Activated CD4-positive, CD25-positive, alpha-beta regulatory T cell (primary cell): ENCODE results near the gene AGXT2.
"Not testable (repeated sequence)": the region's sequence is repeated elsewhere in the genome, so short reads cannot be mapped to it uniquely, and the experiment has no call there.

Source experiments
- DNase-seq, 4 experiments: peaks; one replicate each; lab custom pipeline; 2025; lab: John Stamatoyannopoulos, UW

Gene AGXT2

DNA sequence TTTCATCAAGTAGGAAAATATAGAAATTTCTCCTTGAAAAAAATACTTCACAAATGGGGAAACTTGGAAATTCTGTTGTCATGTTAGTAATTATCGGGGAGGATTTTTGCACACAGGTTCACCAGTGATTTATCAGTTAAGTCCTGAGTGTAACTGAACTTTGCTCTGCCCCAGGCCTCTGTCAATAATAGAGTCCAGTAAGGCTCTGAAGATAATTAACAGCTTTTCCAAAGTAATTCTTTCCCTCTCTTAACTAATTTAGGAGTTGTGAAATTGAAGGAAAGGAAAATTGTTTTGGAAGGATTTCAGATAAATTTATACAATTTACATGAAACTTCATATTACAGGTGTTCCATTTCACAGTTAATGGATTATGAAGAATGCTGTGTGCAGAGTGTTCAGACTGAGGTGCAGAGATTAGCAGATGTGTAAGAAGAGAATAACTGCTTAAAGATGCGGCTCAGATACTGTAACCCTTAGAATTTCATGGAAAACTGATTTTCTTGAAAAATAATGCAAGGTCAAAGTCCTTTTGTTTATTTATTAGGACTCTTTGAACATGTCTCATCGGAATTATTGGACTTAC lies 2.9 kb upstream of the AGXT2 start:
- no peak for DNase-seq

DNA sequence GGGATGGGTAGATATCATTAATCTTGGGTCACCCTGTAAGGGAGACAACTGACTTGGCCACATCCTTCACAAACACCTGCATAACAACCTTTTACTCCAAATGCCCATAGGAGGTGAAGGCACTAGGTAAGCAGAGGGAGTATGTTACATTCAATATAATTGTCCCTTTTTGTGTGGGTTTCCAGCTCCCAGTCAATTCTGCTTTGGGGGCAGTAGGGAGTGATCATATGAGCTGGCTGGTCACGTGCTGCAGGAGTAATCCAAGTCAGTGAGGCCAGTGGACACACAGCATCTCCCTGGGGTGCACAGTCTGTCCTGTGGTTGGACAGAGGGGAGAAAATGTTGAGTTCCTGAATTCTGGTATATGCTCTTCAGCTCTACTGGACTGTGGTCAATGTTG lies 1.2 kb upstream of the AGXT2 start:
- no peak for DNase-seq

DNA sequence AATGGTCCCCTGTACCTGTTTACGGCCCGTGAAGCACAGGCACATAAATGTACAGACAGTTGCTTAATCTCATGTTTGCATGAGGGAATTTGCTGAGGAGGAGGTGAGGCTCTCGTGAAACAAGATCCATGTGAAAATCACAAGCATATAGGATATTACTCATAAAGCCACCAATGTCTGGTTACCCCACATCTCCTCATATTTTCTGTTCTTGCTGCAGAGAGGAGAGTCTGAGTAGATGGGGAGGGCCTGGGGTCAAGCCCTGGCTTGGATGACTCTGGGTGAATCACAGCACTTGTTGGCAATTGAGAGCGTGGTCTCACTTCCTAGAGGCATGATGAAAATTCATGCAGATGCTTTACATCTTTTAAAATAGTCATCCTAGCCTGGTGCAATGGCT lies 975 bp downstream of the AGXT2 start:
- no peak for DNase-seq

DNA sequence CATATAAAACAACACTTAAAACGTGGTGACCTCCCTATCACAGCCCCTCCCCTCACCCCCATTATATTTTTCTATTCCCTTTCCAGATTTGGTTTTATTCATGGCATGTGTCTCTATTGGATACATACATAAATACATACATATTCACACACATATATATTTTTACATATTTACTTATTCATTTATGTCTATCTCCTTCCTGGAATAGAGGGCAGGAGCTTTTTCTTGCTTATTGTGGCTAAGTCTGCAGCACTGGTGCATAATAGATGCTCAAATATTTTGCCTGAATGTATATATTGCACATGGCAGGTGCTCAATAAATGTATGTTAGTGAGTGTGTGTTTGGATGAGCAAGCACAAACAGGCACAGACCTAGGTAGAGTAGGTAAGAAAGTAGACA lies 2.5 kb downstream of the AGXT2 start:
- DNase-seq: no peak

DNA sequence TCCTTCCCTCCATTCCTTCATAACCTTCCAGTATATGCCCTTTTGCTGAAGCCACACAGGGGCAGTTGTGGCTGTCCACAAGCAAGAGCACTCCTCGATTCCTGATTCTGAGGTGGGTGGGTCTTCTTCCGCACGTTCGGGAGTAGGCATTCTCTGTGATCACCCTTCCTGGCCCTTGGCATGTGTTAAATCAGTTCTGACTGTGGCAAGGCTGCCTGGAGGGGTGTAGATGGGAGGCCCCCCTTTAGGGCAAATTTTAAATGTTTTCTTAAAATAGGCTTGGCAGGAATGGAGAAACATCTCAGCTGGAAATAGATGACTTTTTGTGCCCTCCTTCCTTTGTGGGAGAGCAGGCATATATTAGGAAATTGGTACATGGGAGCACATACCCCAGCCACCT lies 3.1 kb downstream of the AGXT2 start:
- DNase-seq: no peak

DNA sequence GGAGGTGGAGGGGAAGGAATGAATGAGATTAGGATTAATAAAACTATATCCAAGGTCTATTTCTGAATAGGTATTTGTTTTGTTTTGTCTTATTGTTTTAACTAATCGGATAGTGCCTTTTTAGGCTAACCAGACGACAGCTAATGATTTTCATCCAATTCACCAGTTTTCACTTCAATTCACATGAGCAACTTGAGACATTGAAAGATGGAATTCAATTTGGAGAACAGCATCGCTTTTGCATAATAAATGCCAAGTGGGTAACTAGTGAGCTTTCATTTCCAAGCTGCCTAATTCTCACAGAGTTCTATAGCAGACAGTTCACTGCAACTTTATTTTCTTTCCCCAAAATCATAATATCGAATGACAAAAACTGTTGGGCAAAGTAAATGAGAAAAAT lies 5.0 kb downstream of the AGXT2 start:
- DNase-seq: no peak

DNA sequence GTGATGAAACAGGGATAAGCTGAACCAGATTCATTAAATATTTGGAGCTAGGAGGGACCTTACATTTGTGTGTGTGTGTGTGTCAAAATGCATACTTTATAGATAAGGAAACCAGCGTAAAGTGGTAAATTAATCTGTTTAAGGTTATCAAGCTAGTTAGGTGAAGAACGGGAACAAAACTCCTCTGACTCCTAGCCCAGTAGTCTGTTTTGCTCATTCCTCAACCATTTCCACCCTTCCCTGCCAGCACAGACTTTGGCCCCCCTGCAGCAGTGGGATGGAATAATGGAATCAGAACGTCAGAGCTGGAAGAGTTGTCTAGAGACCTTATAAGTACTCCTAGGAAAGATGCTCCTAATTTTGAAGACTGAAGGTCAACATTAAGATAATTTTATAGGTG lies 6.5 kb downstream of the AGXT2 start:
- no peak for DNase-seq

DNA sequence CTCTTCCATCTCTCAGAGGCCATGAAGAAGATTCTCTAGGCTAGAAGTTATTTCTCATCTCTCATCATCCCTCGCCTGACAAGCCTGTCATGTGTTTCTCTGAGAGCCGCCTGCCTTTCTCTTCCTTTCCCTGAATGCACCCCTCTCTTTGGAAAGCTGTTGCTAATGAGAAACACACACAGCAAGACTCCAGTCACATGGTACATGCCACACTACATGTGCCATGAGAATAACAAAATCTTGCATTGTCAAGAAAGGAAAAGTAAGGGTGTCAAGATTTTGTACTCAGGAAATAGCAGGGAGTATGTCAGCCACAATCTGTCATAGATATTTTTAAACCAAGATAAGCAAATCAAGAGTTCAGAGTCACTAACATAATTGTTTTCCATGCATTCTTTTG lies 8.9 kb downstream of the AGXT2 start:
- no peak for DNase-seq

DNA sequence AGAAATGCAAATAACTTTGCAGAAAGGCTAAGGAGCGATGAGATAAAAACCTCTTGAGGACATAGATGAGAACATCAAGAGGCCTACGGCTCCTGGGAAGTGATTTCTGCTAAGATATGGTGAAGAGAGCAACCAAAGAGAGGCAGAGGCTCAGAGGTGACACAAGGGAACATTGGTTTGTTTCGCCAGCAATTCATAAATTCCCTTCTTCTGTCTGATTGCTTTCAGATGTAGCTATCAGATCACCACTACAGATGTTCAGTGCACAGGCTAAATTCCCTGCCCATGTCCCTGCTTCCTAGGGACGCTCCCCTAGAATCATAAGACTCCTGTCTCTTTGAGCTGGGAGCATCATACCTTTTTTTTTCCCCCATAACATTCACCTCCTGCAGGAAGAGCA lies 11.2 kb downstream of the AGXT2 start:
- no peak for DNase-seq

DNA sequence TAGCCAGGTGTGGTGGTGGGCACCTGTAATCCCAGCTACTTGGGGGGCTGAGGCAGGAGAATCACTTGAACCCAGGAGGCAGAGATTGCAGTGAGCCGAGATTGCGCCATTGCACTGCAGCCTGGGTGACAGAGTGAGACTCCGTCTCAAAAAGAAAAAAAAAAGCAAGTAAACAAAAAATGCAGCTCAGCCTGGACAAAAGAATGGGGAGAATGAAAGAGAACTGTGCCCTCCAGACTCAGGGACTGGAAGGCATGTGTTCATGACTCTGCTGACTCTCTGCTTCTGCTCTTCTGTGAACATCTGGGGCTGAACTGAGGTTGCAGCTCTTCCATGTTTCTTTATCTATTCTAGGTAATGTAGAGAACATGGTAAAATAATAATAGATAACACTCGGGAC lies 11.8 kb downstream of the AGXT2 start:
- not testable (repeated sequence) for DNase-seq

DNA sequence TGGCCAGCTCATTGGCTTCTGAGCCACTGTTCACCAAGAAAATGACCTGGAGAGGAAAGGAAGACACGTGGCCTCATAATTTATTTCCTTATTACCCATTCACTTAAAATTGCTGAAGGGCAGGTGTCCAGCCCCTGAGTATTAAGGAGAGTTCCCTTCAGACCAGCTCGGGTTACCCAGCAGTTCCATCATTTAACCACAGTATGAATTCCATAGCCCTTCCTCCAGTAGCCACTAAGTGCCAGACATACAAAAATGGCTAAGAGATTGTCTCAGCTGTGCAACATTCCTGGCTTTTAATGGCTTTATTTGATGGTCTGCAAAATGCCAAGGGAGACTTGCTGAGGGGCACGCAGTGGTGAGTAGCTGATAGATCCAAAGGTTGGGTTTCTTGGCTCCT lies 12.5 kb downstream of the AGXT2 start:
- no peak for DNase-seq

DNA sequence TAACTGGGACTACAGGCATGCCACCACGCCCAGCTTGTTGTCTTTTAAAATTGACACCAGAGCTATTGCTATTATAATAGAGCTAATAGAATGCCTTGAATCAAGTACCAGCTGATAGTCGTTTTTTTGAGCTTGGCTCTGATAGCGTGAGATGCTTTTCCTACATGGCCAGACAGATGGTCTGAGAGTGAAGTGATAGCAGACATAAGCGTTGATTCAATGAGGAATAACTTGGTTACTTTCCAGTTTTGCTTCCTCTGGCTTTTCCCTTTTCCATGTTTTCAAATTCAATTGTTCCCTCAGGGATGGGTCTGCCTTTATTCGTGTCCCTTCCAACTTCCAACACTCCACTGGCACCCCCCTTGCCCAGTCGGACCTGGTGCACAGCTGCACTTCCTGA lies 15.4 kb downstream of the AGXT2 start:
- no peak for DNase-seq

DNA sequence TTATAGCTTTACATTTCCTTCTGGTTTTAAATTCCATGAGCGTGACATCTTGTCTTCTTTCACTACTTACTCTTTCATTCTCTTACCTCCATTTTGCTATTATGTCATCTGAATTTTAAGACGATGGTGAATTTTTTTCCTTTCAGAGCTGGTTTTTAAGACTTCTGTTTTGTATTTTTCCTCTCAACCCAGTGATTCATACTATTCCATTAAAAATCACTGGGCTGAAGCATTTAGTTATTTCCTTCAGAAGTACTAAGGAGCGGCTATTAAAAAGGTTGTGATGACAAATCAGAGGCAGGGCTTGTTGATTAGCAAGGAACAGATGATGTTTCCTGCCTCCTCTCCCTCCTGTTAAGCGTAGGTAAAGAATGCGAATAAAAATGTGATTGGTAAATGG lies 16.5 kb downstream of the AGXT2 start:
- no peak for DNase-seq

DNA sequence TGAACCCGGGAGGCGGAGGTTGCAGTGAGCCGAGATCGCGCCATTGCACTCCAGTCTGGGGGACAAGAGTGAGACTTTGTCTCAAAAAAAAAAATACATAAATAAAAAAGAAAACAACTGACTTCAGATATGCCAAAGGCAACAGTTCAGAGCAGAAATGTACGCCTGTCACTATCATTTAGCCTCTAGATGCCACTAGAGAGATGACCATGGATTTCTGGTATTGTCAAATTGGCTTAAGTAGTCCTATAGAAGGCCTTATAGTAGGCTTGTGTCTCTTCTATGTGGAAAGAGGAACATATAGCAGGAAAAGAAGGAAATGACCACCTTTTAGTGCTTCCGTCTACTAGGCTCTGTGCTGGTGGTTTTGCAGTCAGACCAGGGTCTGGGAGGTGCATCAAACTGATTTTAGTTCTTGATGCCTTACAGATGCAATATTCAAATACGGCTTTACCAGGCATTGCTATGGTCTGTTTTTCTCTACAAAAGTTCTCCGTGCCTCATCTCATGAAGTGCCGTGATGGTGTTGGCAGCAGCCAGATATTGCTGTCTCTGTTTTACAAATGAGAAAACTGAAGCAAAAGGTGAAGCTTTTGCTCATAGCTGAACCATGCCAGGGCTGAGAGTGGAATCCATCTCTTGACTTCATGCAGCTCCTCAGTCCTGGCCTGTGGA lies 17.2 kb downstream of the AGXT2 start:
- DNase-seq: no peak

DNA sequence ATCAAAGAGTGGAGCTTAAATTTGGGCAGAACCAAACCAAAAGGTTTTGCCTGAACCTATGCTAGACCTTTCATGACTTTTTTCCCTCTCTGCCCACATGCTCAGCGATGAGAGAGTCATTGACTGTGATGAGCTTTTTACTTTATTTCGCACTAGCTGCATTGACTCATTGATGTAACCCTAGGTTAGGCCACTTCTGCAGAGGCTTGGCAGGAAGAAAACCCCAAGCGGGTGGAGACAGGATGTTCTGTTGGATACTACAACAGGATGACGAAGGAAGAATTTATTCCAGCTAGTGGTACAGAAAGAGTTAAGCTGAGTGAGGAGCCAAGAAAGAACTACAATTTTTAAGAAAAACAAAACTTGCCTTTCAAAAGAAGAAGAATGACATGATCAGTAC lies 18.4 kb downstream of the AGXT2 start:
- no peak for DNase-seq

DNA sequence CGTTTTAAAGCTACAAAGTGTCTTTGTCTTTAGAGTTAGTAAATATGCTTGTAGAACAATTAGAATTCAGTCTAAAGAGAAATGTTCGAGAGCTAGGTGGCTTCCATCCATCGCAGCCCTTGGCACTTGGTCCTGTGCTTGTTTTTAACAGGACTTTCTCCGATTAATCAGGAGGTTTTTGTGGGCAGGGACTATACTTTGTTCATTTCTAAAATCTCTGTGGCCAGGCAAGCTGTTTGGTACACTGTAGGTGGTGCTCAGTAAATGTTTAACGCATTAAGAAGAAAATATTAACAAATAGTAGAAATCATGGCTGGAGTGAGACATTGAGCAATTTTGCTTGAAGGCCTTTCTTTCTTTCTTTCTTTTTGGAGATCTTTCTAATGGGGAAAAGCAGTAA lies 20.8 kb downstream of the AGXT2 start:
- DNase-seq: no peak

DNA sequence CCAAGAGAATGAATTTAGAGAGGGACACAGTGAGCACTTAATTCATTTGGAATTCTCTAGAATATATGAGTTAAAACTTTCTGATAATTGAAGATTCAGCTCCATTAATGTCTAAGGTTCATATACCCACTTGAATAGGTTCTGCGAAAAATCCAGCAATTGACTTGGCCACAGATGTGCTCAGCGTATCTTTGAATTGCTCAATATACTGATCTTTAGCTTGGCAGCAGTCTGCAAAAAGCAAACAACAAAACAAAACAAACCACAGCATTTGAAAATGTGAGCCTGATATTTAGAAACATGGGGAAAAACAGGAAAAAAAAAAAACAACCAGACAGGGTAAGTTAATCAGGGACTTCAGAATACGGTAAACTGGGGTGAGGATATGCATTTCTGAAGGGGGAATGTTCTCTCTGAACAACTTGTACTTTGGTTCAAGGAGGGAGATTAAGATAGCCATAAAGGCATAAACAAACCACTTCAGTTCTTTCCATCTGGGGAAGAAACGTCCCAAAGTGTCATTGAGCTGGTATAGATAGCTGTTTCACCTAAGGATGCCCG lies 21.4 kb downstream of the AGXT2 start:
- DNase-seq: no peak

DNA sequence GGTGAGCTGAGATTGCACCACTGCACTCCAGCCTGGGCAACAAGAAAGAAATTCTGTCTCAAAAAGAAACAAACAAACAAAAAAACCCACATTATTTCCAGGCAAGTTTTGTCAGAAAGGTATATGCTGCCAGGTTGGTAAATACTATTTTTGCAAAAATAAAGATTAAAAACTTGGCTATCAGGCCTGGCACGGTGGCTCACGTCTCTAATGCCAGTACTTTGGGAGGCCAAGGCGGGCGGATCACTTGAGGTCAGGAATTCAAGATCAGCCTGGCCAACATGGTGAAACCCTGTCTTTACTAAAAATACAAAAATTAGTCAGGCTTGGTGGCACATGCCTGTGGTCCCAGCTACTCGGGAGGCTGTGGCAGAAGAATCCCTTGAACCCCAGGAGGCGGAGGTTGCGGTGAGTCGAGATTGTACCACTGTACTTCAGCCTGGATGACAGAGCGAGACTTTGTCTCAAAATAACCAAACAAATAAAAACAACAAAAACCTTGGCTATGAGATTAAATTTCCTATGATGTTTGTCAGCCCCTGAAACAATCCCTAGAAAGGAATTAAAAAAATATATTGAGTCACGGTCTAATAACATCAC lies 22.7 kb downstream of the AGXT2 start:
- DNase-seq: no peak

DNA sequence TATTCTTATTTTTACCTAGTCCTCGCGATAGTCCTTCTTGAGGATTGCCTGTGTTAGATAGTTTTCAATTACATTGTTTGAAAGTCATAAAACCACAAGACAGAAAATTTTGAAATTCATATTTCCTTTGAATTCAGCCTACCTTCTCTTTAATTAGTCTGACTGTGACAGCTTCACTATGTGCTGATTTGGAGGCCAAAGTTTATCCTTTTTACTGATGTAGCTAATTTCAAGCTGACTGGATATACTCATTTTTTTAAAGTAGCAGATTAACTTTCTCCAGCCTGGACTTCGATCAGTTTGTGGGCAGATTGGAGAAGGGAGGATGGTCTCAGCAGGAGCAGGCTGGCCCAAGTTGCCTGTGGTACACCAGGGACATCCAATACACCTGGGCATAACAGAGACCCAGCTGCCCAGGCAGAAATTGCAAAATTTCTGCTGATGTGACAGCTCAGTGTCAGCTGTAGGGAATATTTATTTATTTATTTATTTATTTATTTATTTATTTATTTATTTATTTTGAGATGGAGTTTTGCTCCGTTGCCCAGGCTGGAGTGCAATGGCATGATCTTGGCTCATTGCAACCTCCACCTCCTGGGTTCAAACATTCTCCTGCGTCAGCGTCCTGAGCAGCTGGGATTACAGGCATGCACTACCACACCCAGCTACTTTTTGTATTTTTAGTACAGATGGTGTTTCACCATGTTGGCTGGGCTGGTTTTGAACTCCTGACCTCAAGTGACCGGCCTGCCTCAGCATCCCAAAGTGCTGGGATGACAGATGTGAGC lies 24.2 kb downstream of the AGXT2 start:
- DNase-seq: no peak

DNA sequence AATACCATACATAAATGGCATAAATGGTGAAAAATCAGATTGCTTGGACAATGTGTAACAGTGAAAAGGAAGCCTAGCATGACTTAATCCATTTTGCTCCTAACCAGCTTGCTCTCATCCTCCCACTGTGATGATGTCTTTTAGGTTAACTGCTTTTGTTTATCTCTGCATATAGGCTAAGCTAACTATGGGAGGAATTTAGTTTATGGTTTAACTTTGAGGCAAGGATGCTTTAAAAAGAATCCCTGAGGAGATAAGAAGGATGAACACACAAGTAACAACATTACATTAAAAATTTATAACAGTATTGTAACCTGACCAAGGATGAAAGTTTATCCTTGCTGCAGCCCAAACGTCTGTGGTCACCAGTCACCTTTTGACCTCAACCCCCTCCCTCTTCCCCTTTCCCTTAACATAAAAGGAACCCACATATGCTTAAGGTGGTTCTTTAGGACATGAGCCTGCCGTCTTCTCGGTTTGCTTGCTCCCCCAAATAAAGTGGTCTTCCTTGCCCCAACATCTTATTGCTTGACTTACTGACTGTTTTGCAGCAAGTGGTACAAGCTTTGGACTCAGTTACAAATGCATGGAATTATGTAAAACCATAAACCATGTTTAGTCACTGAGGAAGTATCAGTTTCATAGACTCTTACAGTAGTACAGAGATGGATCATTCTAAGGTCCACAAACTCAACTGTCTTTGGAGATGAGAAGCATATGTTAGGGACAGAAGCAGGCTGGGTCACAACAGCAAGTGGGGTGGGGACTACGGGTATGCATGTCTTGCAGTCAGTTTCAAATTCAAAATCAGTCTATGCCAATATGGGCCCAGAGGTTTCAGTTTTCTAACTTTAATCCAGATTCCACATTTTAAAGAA lies 31.3 kb downstream of the AGXT2 start:
- DNase-seq: no peak

DNA sequence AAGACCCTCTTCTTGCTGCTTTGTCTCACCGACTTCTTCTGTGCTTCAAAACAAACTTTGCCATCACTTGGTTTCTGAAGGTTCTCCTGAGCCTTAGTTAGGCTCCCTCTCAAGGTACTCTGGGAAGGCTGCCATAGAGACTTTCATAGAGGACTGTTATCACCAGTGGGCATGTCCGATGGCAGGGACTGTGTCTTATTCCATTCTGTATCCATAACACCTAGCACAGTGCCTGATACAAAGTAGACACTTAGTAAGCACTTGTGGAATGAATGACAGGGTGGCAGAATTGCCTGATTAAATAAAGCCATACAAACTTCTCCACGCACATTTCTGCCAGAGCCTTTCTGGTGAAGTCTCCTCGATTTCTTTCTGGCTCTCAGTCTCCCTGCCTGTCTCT lies 32.7 kb downstream of the AGXT2 start:
- no peak for DNase-seq

DNA sequence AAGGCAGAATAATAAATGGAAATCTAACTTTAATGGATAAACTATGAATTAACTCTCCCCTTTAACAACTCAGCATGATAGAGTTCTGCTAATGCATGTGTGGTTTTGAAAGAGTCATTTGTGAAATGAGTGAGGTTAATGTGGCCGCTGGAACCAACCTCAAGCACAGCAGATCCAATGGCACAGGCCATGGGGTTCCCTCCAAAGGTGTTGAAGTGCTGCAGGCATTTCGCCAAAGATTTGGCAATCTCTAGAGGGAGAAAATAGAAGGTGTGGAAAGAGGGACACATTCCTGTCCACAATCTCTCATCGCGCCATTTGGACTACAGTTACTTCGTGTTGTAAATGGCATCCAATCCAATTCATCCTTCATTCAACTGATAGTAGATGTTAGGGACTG lies 35.0 kb downstream of the AGXT2 start:
- DNase-seq: no peak
